Ecto neural progenitor cell (in vitro differentiated cells): ENCODE data around the gene ATP13A1.
A peak's percentile ranks its signal among the peaks of the same experiment; 100 is the strongest.
"Not testable (repeated sequence)": the region's sequence is repeated elsewhere in the genome, so short reads cannot be mapped to it uniquely, and the experiment has no call there.

Source experiments
- DNase-seq: peaks from one replicate; pipeline ENCODE4 v3.0.0-alpha.2; 2018; ENCODE audit warnings: low spot score

ATP13A1 gene

GRCh38 chr19:19619181-19619848 is 44.2 kb downstream of the ATP13A1 start:
- DNase-seq = no peak

- DNase-seq = peak; percentile 98
Observed at GRCh38 chr19:19618219-19619051, 45.0 kb downstream of the ATP13A1 start, which contains the start of gene PBX4. PBX4 (minus strand) TSS chr19:19618687; CDS start chr19:19618629, 58 bp downstream.

GRCh38 chr19:19615086-19615485 is 48.4 kb downstream of the ATP13A1 start:
- DNase-seq = no peak

GRCh38 chr19:19613506-19613905 is 50.0 kb downstream of the ATP13A1 start:
- no peak for DNase-seq

- no peak for DNase-seq
Observed at GRCh38 chr19:19610376-19611202, 52.9 kb downstream of the ATP13A1 start.

GRCh38 chr19:19606686-19607085 is 56.8 kb downstream of the ATP13A1 start:
- DNase-seq = not testable (repeated sequence)

- no peak for DNase-seq
Observed at GRCh38 chr19:19606021-19606420, 57.5 kb downstream of the ATP13A1 start.

GRCh38 chr19:19602713-19603324 is 60.7 kb downstream of the ATP13A1 start:
- no peak for DNase-seq

- no peak for DNase-seq
Observed at GRCh38 chr19:19602136-19602712, 61.3 kb downstream of the ATP13A1 start.

- no peak for DNase-seq
Observed at GRCh38 chr19:19600793-19601330, 62.6 kb downstream of the ATP13A1 start.

GRCh38 chr19:19598728-19599451 is 64.6 kb downstream of the ATP13A1 start:
- DNase-seq = not testable (repeated sequence)

- no peak for DNase-seq
Observed at GRCh38 chr19:19597809-19598306, 65.6 kb downstream of the ATP13A1 start.
